PC-9 (cell line): Measurements from ENCODE around the gene C14orf93.

ENCODE experiments used
- CTCF ChIP-seq: fragments of 200-600 bp; sonication (generic); conservative IDR thresholded peaks from 2 replicates; pipeline ENCODE4 v1.6.1; 2017; ENCODE audit warnings: mixed run types, antibody characterized with exemption, mild to moderate bottlenecking, moderate library complexity
- EZH2 ChIP-seq: fragments of 200-600 bp; sonication (generic); IDR thresholded peaks from 2 replicates; pipeline ENCODE4 v1.8.0; 2017; ENCODE audit warnings: antibody characterized with exemption, low read depth

DNA sequence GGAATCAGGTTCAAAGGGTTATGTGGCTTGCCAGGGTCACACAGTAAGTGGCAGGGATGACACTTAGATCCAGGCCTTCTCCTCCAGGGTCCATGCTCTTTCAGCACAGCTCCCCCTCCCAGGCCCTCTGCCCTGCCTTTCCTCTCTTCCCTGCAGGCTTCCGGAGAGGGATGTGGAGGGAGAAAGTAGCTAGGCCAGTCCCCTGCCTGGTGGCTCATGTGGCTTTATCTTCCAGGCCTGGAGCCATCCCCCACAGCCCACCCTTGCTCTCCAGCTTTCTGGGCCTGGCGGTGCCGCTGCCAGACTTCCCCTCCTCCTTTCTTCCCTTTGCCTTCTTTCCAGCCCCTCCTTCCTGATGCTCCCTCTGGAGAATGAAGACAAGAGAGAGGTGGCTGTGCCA is 33.8 kb upstream of the C14orf93 start:
- TF ChIP-seq CTCF (no peak), EZH2 (no peak)
